Measurements from ENCODE around the gene MYLK3.

Gene MYLK3

DNA sequence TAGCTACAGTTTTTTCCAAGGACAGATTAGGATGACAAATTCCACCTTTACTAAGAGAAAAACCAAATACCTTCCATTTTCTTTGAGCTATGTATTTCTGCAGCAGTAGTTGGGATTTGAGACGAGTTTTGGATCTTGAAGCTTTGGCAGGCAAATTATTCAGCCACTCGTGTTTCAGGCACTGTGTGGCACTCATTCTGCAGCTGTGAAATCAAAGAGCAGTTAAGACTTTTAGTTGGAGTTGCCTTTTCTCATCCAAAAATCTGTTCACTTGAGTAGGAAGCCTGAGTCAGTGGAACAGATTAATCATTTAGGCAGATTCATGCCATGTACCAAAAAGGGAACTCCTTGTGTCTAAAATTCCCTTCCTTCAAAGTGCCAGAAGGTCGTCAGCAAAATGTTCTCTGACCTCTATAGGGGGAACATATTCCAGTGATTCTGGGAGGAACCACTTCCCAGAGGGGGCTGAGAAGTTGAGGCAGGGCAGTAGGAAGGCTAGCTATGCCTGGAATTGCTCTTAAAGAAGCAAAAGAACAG is 38.6 kb downstream of the MYLK3 start:
- H3K4me3 ChIP-seq (ENCODE audit: low read depth, low read length), result no peak overlapping the region
- in situ Hi-C loops (cut with HindIII; ENCODE audit: low sequenced_read_pairs), result no loop called here
- TF ChIP-seq, protein P1, sequence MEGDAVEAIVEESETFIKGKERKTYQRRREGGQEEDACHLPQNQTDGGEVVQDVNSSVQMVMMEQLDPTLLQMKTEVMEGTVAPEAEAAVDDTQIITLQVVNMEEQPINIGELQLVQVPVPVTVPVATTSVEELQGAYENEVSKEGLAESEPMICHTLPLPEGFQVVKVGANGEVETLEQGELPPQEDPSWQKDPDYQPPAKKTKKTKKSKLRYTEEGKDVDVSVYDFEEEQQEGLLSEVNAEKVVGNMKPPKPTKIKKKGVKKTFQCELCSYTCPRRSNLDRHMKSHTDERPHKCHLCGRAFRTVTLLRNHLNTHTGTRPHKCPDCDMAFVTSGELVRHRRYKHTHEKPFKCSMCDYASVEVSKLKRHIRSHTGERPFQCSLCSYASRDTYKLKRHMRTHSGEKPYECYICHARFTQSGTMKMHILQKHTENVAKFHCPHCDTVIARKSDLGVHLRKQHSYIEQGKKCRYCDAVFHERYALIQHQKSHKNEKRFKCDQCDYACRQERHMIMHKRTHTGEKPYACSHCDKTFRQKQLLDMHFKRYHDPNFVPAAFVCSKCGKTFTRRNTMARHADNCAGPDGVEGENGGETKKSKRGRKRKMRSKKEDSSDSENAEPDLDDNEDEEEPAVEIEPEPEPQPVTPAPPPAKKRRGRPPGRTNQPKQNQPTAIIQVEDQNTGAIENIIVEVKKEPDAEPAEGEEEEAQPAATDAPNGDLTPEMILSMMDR (IDR thresholded peaks at IDR 0.05; ENCODE audit: low read depth, low read length), result no peak
- no peak for DNase-seq (ENCODE audit: low read depth, low spot score)

DNA sequence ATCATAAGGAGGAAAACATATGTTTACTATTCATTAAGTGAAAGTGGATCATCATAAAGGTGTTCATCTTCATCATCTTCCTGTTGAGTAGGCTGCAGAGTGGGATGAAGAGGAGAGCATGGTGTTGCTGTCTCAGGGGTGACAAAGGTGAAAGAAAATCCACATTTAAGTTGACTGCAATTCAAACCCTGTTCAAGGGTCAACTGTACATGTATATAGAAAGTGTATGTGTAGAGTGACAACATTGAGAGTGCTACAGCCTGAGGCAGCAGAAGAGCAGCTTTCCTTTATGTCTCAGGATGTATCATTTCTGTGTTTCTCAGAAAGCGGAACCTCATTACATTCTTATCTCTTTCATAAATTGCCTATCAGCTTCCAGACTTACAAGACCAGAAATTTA is 41.5 kb downstream of the MYLK3 start:
- in situ Hi-C loops (cut with HindIII; ENCODE audit: low sequenced_read_pairs), result no loop called here
- no peak overlapping the region for H3K4me3 ChIP-seq (ENCODE audit: low read depth, low read length)
- TF ChIP-seq, protein P1 (IDR thresholded peaks at IDR 0.05; ENCODE audit: low read depth, low read length), result no peak
- no peak for DNase-seq (ENCODE audit: low read depth, low spot score)

DNA sequence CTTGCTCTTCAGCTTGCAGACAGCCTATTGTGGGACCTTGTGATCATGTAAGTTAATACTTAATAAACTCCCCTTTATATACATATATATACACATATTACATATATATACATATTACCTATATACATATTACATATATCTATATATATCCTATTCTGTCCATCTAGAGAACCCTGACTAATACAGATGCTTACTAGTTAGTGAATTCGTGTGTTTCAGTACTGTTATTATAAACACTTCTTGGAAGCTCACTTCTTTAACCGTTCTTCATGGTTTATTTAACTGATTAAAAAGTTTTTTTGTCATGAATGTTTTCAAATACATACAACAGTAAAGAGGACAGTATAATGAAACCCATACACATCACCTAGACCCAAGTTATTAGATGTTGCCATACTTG is 46.1 kb downstream of the MYLK3 start:
- TF ChIP-seq, protein P1 (IDR thresholded peaks at IDR 0.05; ENCODE audit: low read depth, low read length), result no peak
- in situ Hi-C loops (cut with HindIII; ENCODE audit: low sequenced_read_pairs), result no loop called here
- DNase-seq (ENCODE audit: low read depth, low spot score), result no peak
- no peak overlapping the region for H3K4me3 ChIP-seq (ENCODE audit: low read depth, low read length)

DNA sequence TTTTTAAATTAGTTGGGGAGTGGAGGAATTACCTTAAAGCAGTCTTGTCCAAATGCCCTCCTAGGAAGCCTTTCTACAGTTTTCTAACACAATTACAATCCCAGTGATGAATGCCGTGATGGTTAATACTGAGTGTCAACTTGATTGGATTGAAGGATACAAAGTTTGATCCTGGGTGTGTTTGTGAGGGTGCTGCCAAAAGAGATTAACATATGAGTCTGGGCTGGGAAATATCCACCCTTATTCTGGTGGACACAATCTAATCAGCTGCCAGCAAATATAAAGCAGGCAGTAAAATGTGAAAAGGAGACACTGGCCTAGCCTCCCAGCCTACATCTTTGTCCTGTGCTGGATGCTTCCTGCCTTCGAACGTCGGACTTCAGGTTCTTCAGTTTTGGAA is 46.5 kb downstream of the MYLK3 start:
- DNase-seq (ENCODE audit: low read depth, low spot score), result no peak
- no peak overlapping the region for H3K4me3 ChIP-seq (ENCODE audit: low read depth, low read length)
- in situ Hi-C loops (cut with HindIII; ENCODE audit: low sequenced_read_pairs), result no loop called here
- TF ChIP-seq, protein P1 (IDR thresholded peaks at IDR 0.05; ENCODE audit: low read depth, low read length), result no peak

DNA sequence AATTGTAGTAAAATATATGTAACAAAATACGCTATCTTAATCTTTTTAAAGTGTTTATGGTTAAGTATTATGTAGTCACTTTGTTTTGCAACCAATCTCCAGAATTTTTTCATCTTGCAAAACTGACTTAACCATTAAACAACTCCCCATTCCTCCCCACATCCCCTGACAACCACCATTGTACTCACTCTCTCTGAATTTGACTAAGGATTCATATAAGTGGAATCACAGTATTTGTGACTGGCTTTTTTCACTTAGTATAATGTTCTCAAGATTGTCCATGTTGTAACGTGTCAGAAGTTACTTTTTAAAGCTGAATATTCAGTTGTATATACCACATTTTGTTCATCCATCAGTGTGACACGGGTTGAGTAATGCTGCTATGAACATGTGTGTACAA is 48.1 kb downstream of the MYLK3 start:
- TF ChIP-seq, protein P1 (IDR thresholded peaks at IDR 0.05; ENCODE audit: low read depth, low read length), result no peak
- no peak for DNase-seq (ENCODE audit: low read depth, low spot score)
- no peak overlapping the region for H3K4me3 ChIP-seq (ENCODE audit: low read depth, low read length)
- in situ Hi-C loops (cut with HindIII; ENCODE audit: low sequenced_read_pairs), result no loop called here

DNA sequence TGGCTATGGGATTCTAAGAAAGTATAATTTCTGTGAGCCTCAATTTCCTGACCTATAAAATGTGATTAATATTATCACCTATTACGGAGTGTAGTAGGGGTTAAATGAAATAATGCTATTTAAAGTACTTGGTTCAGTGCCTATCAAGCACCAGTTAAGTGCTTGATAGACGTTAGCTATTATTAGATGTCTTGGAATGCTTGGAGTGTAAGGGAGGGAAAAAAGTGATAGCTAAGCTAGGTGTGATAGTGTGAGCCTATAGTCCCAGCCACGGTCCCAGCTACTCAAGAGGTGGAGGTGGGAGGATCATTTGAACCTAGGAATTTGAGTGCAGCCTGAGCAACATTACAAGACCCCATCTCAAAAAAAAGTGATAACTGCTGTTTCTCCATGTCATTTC is 51.2 kb downstream of the MYLK3 start:
- TF ChIP-seq, protein P1 (IDR thresholded peaks at IDR 0.05; ENCODE audit: low read depth, low read length), result no peak
- in situ Hi-C loops (cut with HindIII; ENCODE audit: low sequenced_read_pairs), result no loop called here
- DNase-seq (ENCODE audit: low read depth, low spot score), result no peak
- H3K4me3 ChIP-seq (ENCODE audit: low read depth, low read length), result no peak overlapping the region

DNA sequence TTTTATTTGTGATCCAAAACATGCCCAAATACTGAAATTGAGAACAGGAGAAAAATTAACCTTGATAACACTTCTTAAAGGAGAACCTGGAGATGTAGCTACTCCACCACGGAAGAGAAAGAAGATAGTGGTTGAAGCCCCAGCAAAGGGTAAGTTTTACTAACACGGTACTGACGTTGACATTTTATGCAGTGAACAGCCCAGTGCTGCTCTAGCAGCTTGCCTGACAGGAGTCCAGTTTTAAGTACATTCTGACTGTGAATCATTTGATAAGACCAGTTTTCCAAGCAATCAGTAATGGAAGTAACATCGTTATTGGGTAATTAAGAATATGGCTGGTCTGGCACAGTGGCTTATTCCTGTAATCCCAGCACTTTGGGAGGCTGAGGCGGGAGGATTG is 52.2 kb downstream of the MYLK3 start:
- in situ Hi-C loops (cut with HindIII; ENCODE audit: low sequenced_read_pairs), result no loop called here
- TF ChIP-seq, protein P1 (IDR thresholded peaks at IDR 0.05; ENCODE audit: low read depth, low read length), result no peak
- DNase-seq (ENCODE audit: low read depth, low spot score), result no peak
- H3K4me3 ChIP-seq (ENCODE audit: low read depth, low read length), result no peak overlapping the region

Data from astrocyte of the spinal cord (primary cell).